Neural cell (in vitro differentiated cells): ENCODE results near the gene CYP46A1. TPM values are rescaled to one million over a fixed set of nuclear protein-coding genes. Genes with fewer than 3 reads are reported as not detected.

Source experiments
- H2AFZ ChIP-seq: fragments of 200-600, 300-800 bp; sonication (generic), shearing (Covaris generic); 2 replicates; pipeline ENCODE4 v1.6.0; 2014; ENCODE audit warnings: low read depth, mild to moderate bottlenecking, antibody characterized with exemption, low read length, moderate library complexity
- H3F3A ChIP-seq: fragments of 200-600 bp; shearing (Covaris generic); 2 replicates; pipeline ENCODE4 v1.6.1; 2016; ENCODE audit warnings: mild to moderate bottlenecking, moderate library complexity, mixed read lengths, antibody characterized with exemption, low read length; ENCODE audit not compliant: insufficient read depth, poor library complexity, severe bottlenecking
- H3K27ac ChIP-seq: fragments of 200-600, 300-800 bp; sonication (generic), shearing (Covaris generic); 2 replicates; pipeline ENCODE4 v1.5.1; 2014; ENCODE audit warnings: mild to moderate bottlenecking, low read length, moderate library complexity
- H3K27me3 ChIP-seq: fragments of 300-800, 200-600 bp; sonication (generic), shearing (Covaris generic); 2 replicates; pipeline ENCODE4 v1.6.0; 2014; ENCODE audit warnings: mild to moderate bottlenecking, low read depth, low read length, moderate library complexity; ENCODE audit not compliant: insufficient read depth
- H3K36me3 ChIP-seq: fragments of 300-800, 200-600 bp; sonication (generic), shearing (Covaris generic); 2 replicates; pipeline ENCODE4 v1.5.1; 2014; ENCODE audit warnings: mild to moderate bottlenecking, antibody characterized with exemption, low read length, moderate library complexity; ENCODE audit not compliant: insufficient read depth
- H3K4me2 ChIP-seq: fragments of 300-800, 200-600 bp; sonication (generic), shearing (Covaris generic); 2 replicates; pipeline ENCODE4 v1.6.0; 2014; ENCODE audit warnings: mild to moderate bottlenecking, low read length
- H3K4me3 ChIP-seq: fragments of 300-800, 200-600 bp; sonication (generic), shearing (Covaris generic); 2 replicates; pipeline ENCODE4 v1.5.1; 2014; ENCODE audit warnings: mild to moderate bottlenecking, low read length, moderate library complexity
- H3K79me2 ChIP-seq: fragments of 200-600 bp; shearing (Covaris generic); replicated peaks from 2 replicates; pipeline ENCODE4 v1.6.0; 2014; ENCODE audit warnings: mild to moderate bottlenecking, low read length, moderate library complexity; ENCODE audit not compliant: insufficient read depth
- H3K9ac ChIP-seq: fragments of 300-800, 200-600 bp; sonication (generic), shearing (Covaris generic); 2 replicates; pipeline ENCODE4 v1.6.1; 2016; ENCODE audit warnings: mild to moderate bottlenecking, low read length, mixed read lengths
- H3K9me2 ChIP-seq: fragments of 200-600 bp; shearing (Covaris generic); 2 replicates; pipeline ENCODE4 v1.6.1; 2016; ENCODE audit warnings: mild to moderate bottlenecking, low read length, mixed read lengths; ENCODE audit not compliant: insufficient read depth
- H3K9me3 ChIP-seq: fragments of 200-600, 300-800 bp; sonication (generic), shearing (Covaris generic); 2 replicates; pipeline ENCODE4 v1.6.1; 2016; ENCODE audit warnings: mild to moderate bottlenecking, mixed run types, low read length, moderate library complexity, mixed read lengths
- H4K20me1 ChIP-seq: fragments of 200-600 bp; shearing (Covaris generic); 2 replicates; pipeline ENCODE4 v1.6.1; 2016; ENCODE audit warnings: mild to moderate bottlenecking, mixed run types; ENCODE audit not compliant: insufficient read depth
- CTCF ChIP-seq: fragments of 450-650 bp; IDR thresholded peaks from 2 replicates; pipeline ENCODE4 v1.5.1; 2014; ENCODE audit warnings: antibody characterized with exemption, mild to moderate bottlenecking, moderate library complexity; ENCODE audit not compliant: poor library complexity, severe bottlenecking
- EP300 ChIP-seq: fragments of 450-650 bp; conservative IDR thresholded peaks from 2 replicates; pipeline ENCODE4 v1.6.1; 2014; ENCODE audit warnings: antibody characterized with exemption, mild to moderate bottlenecking, moderate library complexity; ENCODE audit not compliant: poor library complexity, severe bottlenecking
- EZH2 ChIP-seq: fragments of 200-600, 300-800 bp; shearing (Covaris generic), sonication (generic); IDR thresholded peaks from 2 replicates; pipeline ENCODE4 v1.6.1; 2014; ENCODE audit warnings: antibody characterized with exemption, low read length, borderline replicate concordance, mild to moderate bottlenecking; ENCODE audit not compliant: insufficient read depth, poor library complexity, severe bottlenecking
- MXI1 ChIP-seq: fragments of 450-650 bp; conservative IDR thresholded peaks from 2 replicates; pipeline ENCODE4 v1.6.1; 2014; ENCODE audit warnings: antibody characterized with exemption, mild to moderate bottlenecking; ENCODE audit not compliant: poor library complexity, severe bottlenecking
- POLR2AphosphoS5 ChIP-seq: IDR thresholded peaks from 2 replicates; pipeline ENCODE4 v1.6.1; 2012
- SMC3 ChIP-seq: fragments of 450-650 bp; conservative IDR thresholded peaks from 2 replicates; pipeline ENCODE4 v1.6.1; 2014; ENCODE audit warnings: antibody characterized with exemption, mild to moderate bottlenecking, moderate library complexity; ENCODE audit not compliant: poor library complexity
- TAF1 ChIP-seq: IDR thresholded peaks from 2 replicates; pipeline ENCODE4 v1.6.1; 2012; ENCODE audit warnings: low read depth
- polyA plus RNA-seq: library from polyadenylated mRNA; depleted of rRNA; stranded (reverse); fragments of >200 nt; gene quantifications from 2 replicates; pipeline ENCODE4 v1.2.3, GENCODE V29; 2014
- TF ChIP-seq, protein P1 (sequence below): IDR thresholded peaks from 2 replicates; pipeline ENCODE4 v1.6.1; 2012; ENCODE audit warnings: borderline replicate concordance

Gene CYP46A1
- polyA plus RNA-seq, 1 donor from 2014 or later: 5.4 TPM

GRCh38 chr14:99649643-99650042, 34.5 kb upstream of the CYP46A1 start:
- no peak overlapping the region for H2AFZ ChIP-seq
- no peaks in the 10 kb centered on the region for H3F3A ChIP-seq
- no peaks in the 10 kb centered on the region for H3K9me3 ChIP-seq
- H4K20me1 ChIP-seq: no peaks in the 10 kb centered on the region
- H3K27ac ChIP-seq: no peak overlapping the region
- H3K9me2 ChIP-seq: no peaks in the 10 kb centered on the region
- H3K27me3 ChIP-seq: peaks cover 11% of the 10 kb centered on the region
- no peak for TF ChIP-seq EP300
- TF ChIP-seq, protein P1, sequence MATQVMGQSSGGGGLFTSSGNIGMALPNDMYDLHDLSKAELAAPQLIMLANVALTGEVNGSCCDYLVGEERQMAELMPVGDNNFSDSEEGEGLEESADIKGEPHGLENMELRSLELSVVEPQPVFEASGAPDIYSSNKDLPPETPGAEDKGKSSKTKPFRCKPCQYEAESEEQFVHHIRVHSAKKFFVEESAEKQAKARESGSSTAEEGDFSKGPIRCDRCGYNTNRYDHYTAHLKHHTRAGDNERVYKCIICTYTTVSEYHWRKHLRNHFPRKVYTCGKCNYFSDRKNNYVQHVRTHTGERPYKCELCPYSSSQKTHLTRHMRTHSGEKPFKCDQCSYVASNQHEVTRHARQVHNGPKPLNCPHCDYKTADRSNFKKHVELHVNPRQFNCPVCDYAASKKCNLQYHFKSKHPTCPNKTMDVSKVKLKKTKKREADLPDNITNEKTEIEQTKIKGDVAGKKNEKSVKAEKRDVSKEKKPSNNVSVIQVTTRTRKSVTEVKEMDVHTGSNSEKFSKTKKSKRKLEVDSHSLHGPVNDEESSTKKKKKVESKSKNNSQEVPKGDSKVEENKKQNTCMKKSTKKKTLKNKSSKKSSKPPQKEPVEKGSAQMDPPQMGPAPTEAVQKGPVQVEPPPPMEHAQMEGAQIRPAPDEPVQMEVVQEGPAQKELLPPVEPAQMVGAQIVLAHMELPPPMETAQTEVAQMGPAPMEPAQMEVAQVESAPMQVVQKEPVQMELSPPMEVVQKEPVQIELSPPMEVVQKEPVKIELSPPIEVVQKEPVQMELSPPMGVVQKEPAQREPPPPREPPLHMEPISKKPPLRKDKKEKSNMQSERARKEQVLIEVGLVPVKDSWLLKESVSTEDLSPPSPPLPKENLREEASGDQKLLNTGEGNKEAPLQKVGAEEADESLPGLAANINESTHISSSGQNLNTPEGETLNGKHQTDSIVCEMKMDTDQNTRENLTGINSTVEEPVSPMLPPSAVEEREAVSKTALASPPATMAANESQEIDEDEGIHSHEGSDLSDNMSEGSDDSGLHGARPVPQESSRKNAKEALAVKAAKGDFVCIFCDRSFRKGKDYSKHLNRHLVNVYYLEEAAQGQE: no peak
- no peak for TF ChIP-seq CTCF
- TF ChIP-seq SMC3: no peak
- TF ChIP-seq TAF1: no peak
- no peak for TF ChIP-seq EZH2
- TF ChIP-seq MXI1: no peak
- no peaks in the 10 kb centered on the region for H3K36me3 ChIP-seq
- no peaks in the 10 kb centered on the region for H3K79me2 ChIP-seq
- no peak overlapping the region for H3K4me3 ChIP-seq
- H3K9ac ChIP-seq: no peak overlapping the region
- no peak overlapping the region for H3K4me2 ChIP-seq

DNA sequence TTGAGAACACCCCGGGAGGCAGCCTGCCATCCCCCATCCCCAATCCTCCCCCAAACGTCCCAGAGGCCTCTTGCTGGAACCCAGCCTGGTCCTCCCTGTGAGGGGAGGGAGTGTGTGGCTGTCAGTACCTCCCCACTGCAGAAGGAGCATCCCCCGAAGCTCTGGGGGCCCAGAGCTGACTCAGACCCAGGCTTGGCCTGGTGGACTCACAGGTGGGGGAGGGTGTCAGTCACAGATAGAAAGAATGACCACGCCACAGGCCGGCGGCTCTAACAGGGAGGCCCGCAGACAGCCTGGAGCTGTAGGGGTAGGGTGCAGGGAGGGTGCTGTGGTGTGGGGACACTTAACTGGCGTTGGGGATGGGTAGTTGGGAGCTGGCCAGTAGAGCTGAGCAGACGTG, 33.9 kb upstream of the CYP46A1 start:
- Histone ChIP-seq H2AFZ (no peak overlapping the region), H3K27me3 (peaks cover 8% of the 10 kb centered on the region), H3K79me2 (no peaks in the 10 kb centered on the region), H3K9ac (no peak overlapping the region), H3K4me3 (no peak overlapping the region), H3K4me2 (no peak overlapping the region), H3K36me3 (no peaks in the 10 kb centered on the region), H3K9me3 (no peaks in the 10 kb centered on the region), H4K20me1 (no peaks in the 10 kb centered on the region), H3K9me2 (no peaks in the 10 kb centered on the region), H3F3A (no peaks in the 10 kb centered on the region), H3K27ac (no peak overlapping the region)
- TF ChIP-seq EP300: no peak
- no peak for TF ChIP-seq TAF1
- no peak for TF ChIP-seq POLR2AphosphoS5
- TF ChIP-seq MXI1: no peak
- TF ChIP-seq EZH2: no peak
- no peak for TF ChIP-seq SMC3
